ENCODE data around the gene RAB23. TPM values are rescaled to one million over a fixed set of nuclear protein-coding genes. Genes with fewer than 3 reads are reported as not detected.

RAB23 gene
- total RNA-seq, result 11.9 TPM
- long read RNA-seq, full-length matches to known transcripts, result 16 of 27 reads
- long read RNA-seq, partial matches to known transcripts, result 0 of 27 reads
- long read RNA-seq, other reads (novel, unspliced or antisense), result 11 of 27 reads

- DNase-seq, result peak; percentile 93
- ATAC-seq, result peak; percentile 99
- intact Hi-C loops (cut with micrococcal nuclease), result no loop called here
These were observed at the start of gene RAB23 for GRCh38 chr6:57221936-57222742. TSS of gene RAB23 (minus strand) at chr6:57222307. CDS start at chr6:57210380, 11,927 bp downstream.

GRCh38 chr6:57268294-57268640, 46.2 kb upstream of the RAB23 start:
- ATAC-seq (no peak), DNase-seq (no peak)
- intact Hi-C loops (cut with micrococcal nuclease), result no loop called here

- intact Hi-C loops (cut with micrococcal nuclease), result no loop called here
- DNase-seq (no peak), ATAC-seq (peak; percentile 90)
These were observed 45.6 kb upstream of the RAB23 start for GRCh38 chr6:57267586-57268293.

GRCh38 chr6:57265755-57266221, 43.7 kb upstream of the RAB23 start:
- ATAC-seq, result no peak
- intact Hi-C loops (cut with micrococcal nuclease), result no loop called here
- DNase-seq, result no peak

- intact Hi-C loops (cut with micrococcal nuclease), result no loop called here
- no peak for DNase-seq
- no peak for ATAC-seq
These were observed 41.6 kb upstream of the RAB23 start for GRCh38 chr6:57263739-57264138.

- DNase-seq (peak; percentile 40), ATAC-seq (peak; percentile 74)
- intact Hi-C loops (cut with micrococcal nuclease), result no loop called here
These were observed 41.0 kb upstream of the RAB23 start for GRCh38 chr6:57262901-57263694.

GRCh38 chr6:57262488-57262887, 40.4 kb upstream of the RAB23 start:
- peak; percentile 78 for DNase-seq
- peak; percentile 91 for ATAC-seq
- intact Hi-C loops (cut with micrococcal nuclease), result no loop called here

- no peak for DNase-seq
- intact Hi-C loops (cut with micrococcal nuclease), result no loop called here
- peak; percentile 35 for ATAC-seq
These were observed 39.8 kb upstream of the RAB23 start for GRCh38 chr6:57261926-57262325.

- ATAC-seq, result no peak
- DNase-seq, result no peak
- intact Hi-C loops (cut with micrococcal nuclease), result no loop called here
These were observed 37.0 kb upstream of the RAB23 start for GRCh38 chr6:57259064-57259463.

GRCh38 chr6:57257911-57258541, 35.9 kb upstream of the RAB23 start:
- DNase-seq, result no peak
- intact Hi-C loops (cut with micrococcal nuclease), result no loop called here
- peak; percentile 59 for ATAC-seq

GRCh38 chr6:57256541-57256940, 34.4 kb upstream of the RAB23 start:
- intact Hi-C loops (cut with micrococcal nuclease), result no loop called here
- ATAC-seq (no peak), DNase-seq (no peak)

GRCh38 chr6:57255451-57256169, 33.5 kb upstream of the RAB23 start:
- no peak for DNase-seq
- no peak for ATAC-seq
- intact Hi-C loops (cut with micrococcal nuclease), result no loop called here

- no peak for ATAC-seq
- intact Hi-C loops (cut with micrococcal nuclease), result no loop called here
- no peak for DNase-seq
These were observed 32.1 kb upstream of the RAB23 start for GRCh38 chr6:57254055-57254717.

GRCh38 chr6:57252975-57253374, 30.9 kb upstream of the RAB23 start:
- ATAC-seq (peak; percentile 29), DNase-seq (no peak)
- intact Hi-C loops (cut with micrococcal nuclease), result no loop called here

- intact Hi-C loops (cut with micrococcal nuclease), result no loop called here
- ATAC-seq (no peak), DNase-seq (no peak)
These were observed 30.0 kb upstream of the RAB23 start for GRCh38 chr6:57252137-57252536.

GRCh38 chr6:57250348-57250747, 28.2 kb upstream of the RAB23 start:
- intact Hi-C loops (cut with micrococcal nuclease), result no loop called here
- DNase-seq (no peak), ATAC-seq (no peak)

- ATAC-seq (no peak), DNase-seq (no peak)
- intact Hi-C loops (cut with micrococcal nuclease), result no loop called here
These were observed 26.3 kb upstream of the RAB23 start for GRCh38 chr6:57248311-57248895.

- DNase-seq (no peak), ATAC-seq (no peak)
- intact Hi-C loops (cut with micrococcal nuclease), result no loop called here
These were observed 25.5 kb upstream of the RAB23 start for GRCh38 chr6:57247603-57248002.
